A673 (cell line): Measurements from ENCODE around the gene ZNF439. TPM values are rescaled to one million over a fixed set of nuclear protein-coding genes. Genes with fewer than 3 reads are reported as not detected.
"Not testable (repeated sequence)": the region's sequence is repeated elsewhere in the genome, so short reads cannot be mapped to it uniquely, and the experiment has no call there.

Source experiments
- BruUV-seq: library from RNA; stranded (reverse); fragments of 400-500 nt; replicated peaks from 2 replicates; lab custom pipeline; 2021; lab: Mats Ljungman, UMichigan
- CTCF ChIA-PET: fragments of 300-600 bp; sonication (Branson Sonifier 250); formaldehyde crosslinking; loops from one replicate; lab custom pipeline; 2022; ENCODE audit warnings: antibody characterized with exemption; lab: Charles Lee
- POLR2A ChIA-PET: fragments of 300-600 bp; sonication (Branson Sonifier 250); formaldehyde crosslinking; loops from one replicate; lab custom pipeline; 2022; ENCODE audit warnings: antibody characterized with exemption; ENCODE audit not compliant: low non-redundant PET; lab: Charles Lee
- DNase-seq: peaks from one replicate; pipeline ENCODE4 v3.0.0-alpha.2; 2015; ENCODE audit warnings: low spot score
- H3K27ac ChIP-seq: fragments of 200-600 bp; sonication (generic); 2 replicates; pipeline ENCODE4 v1.5.1; 2016; ENCODE audit warnings: mixed run types, low read depth, mild to moderate bottlenecking, mixed read lengths, antibody characterized with exemption, low read length; ENCODE audit not compliant: poor library complexity, severe bottlenecking
- H3K27me3 ChIP-seq: fragments of 200-600 bp; sonication (generic); replicated peaks from 2 replicates; pipeline ENCODE4 v1.6.1; 2017; ENCODE audit warnings: mixed run types, low read depth, mild to moderate bottlenecking, mixed read lengths, antibody characterized with exemption, low read length; ENCODE audit not compliant: insufficient read depth, poor library complexity
- H3K36me3 ChIP-seq: fragments of 200-600 bp; sonication (generic); 2 replicates; pipeline ENCODE4 v1.6.1; 2016; ENCODE audit warnings: mixed run types, mild to moderate bottlenecking, mixed read lengths, antibody characterized with exemption, low read length; ENCODE audit not compliant: insufficient read depth, poor library complexity, severe bottlenecking
- H3K4me1 ChIP-seq: fragments of 200-600 bp; sonication (generic); 2 replicates; pipeline ENCODE4 v1.6.1; 2017; ENCODE audit warnings: mixed run types, mild to moderate bottlenecking, mixed read lengths, antibody characterized with exemption, low read length; ENCODE audit not compliant: insufficient read depth, poor library complexity, severe bottlenecking
- H3K4me3 ChIP-seq: fragments of 200-600 bp; sonication (generic); 2 replicates; pipeline ENCODE4 v1.5.1; 2016; ENCODE audit warnings: low read depth, mixed run types, mild to moderate bottlenecking, mixed read lengths, low read length; ENCODE audit not compliant: poor library complexity, severe bottlenecking
- H3K9me3 ChIP-seq: fragments of 200-600 bp; sonication (generic); 2 replicates; pipeline ENCODE4 v1.6.1; 2016; ENCODE audit warnings: mixed run types, low read depth, mild to moderate bottlenecking, mixed read lengths, antibody characterized with exemption, low read length; ENCODE audit not compliant: poor library complexity, severe bottlenecking
- CTCF ChIP-seq: fragments of 300-800, 200-600 bp; sonication (generic); conservative IDR thresholded peaks from 2 replicates; pipeline ENCODE4 v1.5.1; 2017; ENCODE audit warnings: low read depth, mild to moderate bottlenecking, antibody characterized with exemption, low read length, moderate library complexity, mixed read lengths
- EZH2 ChIP-seq: fragments of 200-600 bp; sonication (generic); IDR thresholded peaks from 2 replicates; pipeline ENCODE4 v1.6.1; 2017; ENCODE audit warnings: borderline replicate concordance, low read depth, mild to moderate bottlenecking, mixed read lengths, antibody characterized with exemption, low read length; ENCODE audit not compliant: poor library complexity, severe bottlenecking
- intact Hi-C: fragments of 100-400 bp; cut with micrococcal nuclease; formaldehyde crosslinking; loops from one replicate; pipeline ENCODE4 v1.10.0; 2022; ENCODE audit not compliant: unreplicated experiment
- total RNA-seq: library from RNA; stranded (reverse); gene quantifications from 2 replicates; pipeline ENCODE4 v1.2.3, GENCODE V29; 2021

The ZNF439 gene
- total RNA-seq, 1 experiment from 2014 or later, result 4.0 TPM

- ChIA-PET POLR2A (no interaction called here), CTCF (no interaction called here)
- BruUV-seq, result no TSS peak
- no peaks in the 10 kb centered on the region for H3K27me3 ChIP-seq
- no peak for DNase-seq
- no peaks in the 10 kb centered on the region for H3K4me1 ChIP-seq
- TF ChIP-seq CTCF (no peak), EZH2 (no peak)
- intact Hi-C loops, result no loop called here
- peaks cover 39% of the 10 kb centered on the region for H3K9me3 ChIP-seq
- H3K36me3 ChIP-seq, result peaks cover 26% of the 10 kb centered on the region
- H3K4me3 ChIP-seq, result no peak overlapping the region
- no peak overlapping the region for H3K27ac ChIP-seq
Observed at GRCh38 chr19:11833541-11833940, 15.0 kb upstream of the ZNF439 start.

DNA sequence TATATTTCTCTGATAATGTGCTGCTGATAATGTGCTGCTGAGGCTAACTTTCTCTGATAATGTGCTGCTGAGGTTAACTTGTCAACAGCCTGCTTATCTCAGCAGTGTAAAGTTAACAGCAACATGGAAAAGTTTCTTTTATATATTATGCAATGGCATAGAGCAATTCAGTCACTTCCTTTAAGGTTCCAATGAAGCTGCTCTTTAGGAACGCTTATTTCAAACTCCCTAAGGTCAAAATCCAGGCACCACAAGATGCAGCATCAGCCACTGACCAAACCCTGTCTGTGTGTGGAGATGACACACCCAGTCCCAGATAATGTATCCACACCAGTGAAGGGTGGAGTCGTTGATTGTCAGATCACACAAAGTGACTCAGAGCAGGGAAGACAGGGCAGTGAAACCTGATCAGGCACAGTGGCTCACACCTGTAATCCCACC, 12.9 kb upstream of the ZNF439 start:
- Histone ChIP-seq H3K9me3 (peaks cover 39% of the 10 kb centered on the region), H3K36me3 (peaks cover 26% of the 10 kb centered on the region)
- CTCF ChIA-PET, intact Hi-C loops, POLR2A ChIA-PET, DNase-seq, H3K4me3 ChIP-seq, BruUV-seq, H3K4me1 ChIP-seq, H3K27me3 ChIP-seq, H3K27ac ChIP-seq: not testable (repeated sequence)

DNA sequence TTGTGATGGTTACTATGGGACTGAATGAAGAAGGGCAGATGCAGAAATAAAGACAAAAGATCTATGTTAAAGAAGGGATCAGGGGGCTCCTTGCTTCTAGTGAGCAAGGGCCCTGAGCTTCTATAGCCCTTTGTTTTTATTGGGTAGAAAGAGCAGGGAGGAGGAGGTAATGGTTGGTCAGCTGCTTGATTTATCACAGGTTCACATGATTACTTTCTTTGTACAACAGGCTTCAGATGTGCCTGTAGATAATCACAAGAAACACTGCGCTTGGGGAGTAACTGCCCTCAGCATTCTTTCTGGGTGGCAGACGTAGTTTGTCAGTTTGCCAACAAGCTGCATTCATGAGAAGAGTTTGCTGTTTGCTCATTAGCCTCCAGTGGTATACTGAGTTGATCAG, 4.8 kb upstream of the ZNF439 start:
- TF ChIP-seq CTCF, result no peak
- no peak for TF ChIP-seq EZH2
- intact Hi-C loops, result no loop called here
- no peak overlapping the region for H3K4me3 ChIP-seq
- BruUV-seq, result no TSS peak
- H3K9me3 ChIP-seq, result no peaks in the 10 kb centered on the region
- H3K27me3 ChIP-seq, result no peaks in the 10 kb centered on the region
- no peak for DNase-seq
- ChIA-PET POLR2A (no interaction called here), CTCF (no interaction called here)
- no peak overlapping the region for H3K27ac ChIP-seq
- H3K4me1 ChIP-seq, result no peaks in the 10 kb centered on the region
- no peaks in the 10 kb centered on the region for H3K36me3 ChIP-seq

DNA sequence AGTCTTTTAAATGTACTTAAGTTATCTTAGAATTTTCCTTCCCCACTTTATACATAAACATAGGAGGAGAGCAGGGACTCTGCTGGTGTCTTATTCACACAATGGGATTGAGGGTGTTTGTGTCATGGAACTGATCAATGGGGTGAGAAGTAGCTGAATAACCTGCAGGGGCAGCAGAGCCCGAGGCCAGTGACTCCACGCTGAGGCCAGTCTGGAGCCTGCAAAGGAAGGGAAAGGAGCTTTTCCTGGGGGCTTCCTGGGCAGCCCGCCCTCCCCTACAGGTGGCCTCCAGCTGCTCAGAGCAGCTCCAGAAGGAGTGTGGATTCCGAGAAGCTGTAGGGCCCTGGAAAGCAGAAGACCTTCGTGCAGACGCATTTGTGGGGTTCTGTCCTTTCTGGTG, 911 bp upstream of the ZNF439 start:
- H3K9me3 ChIP-seq, H3K27ac ChIP-seq, DNase-seq, H3K36me3 ChIP-seq, intact Hi-C loops, BruUV-seq, CTCF ChIA-PET, H3K4me1 ChIP-seq, POLR2A ChIA-PET, H3K4me3 ChIP-seq, H3K27me3 ChIP-seq: not testable (repeated sequence)
